GM12878 (cell line): Measurements from ENCODE around the gene ZNF629.

ENCODE experiments used
- BHLHE40 ChIP-seq, 2 experiments: fragments of 450-650 bp in 1 of 2; IDR thresholded peaks; 2 replicates each; pipeline ENCODE4 v1.6.1; 2011 to 2017; ENCODE audit warnings: low read depth in 2 of 2, borderline replicate concordance in 1 of 2, improper control_type of control experiment in 1 of 2, low read length in 1 of 2, mild to moderate bottlenecking in 1 of 2
- CTCF ChIP-seq, 3 experiments: IDR thresholded peaks in 2 of 3; conservative IDR thresholded peaks in 1 of 3; 2 replicates each; pipeline ENCODE4 v1.5.1; 2011; ENCODE audit warnings: low read depth in 3 of 3, low read length in 3 of 3, mild to moderate bottlenecking in 3 of 3, control low read depth in 2 of 3, moderate library complexity in 2 of 3, inconsistent platforms in 1 of 3, mixed read lengths in 1 of 3; ENCODE audit not compliant: control insufficient read depth in 2 of 3, insufficient read depth in 1 of 3; ENCODE audit errors: extremely low read depth in 1 of 3
- ETV6 ChIP-seq, 2 experiments: fragments of 450-650 bp in 1 of 2; IDR thresholded peaks in 1 of 2; conservative IDR thresholded peaks in 1 of 2; 2 replicates each; pipeline ENCODE4 v1.6.1; 2014; ENCODE audit warnings: antibody characterized with exemption in 1 of 2, borderline replicate concordance in 1 of 2, low read depth in 1 of 2, mild to moderate bottlenecking in 1 of 2, moderate library complexity in 1 of 2
- MYC ChIP-seq: IDR thresholded peaks from 2 replicates; pipeline ENCODE4 v1.6.1; 2011; ENCODE audit warnings: mild to moderate bottlenecking, low read length, moderate library complexity, inconsistent platforms; ENCODE audit not compliant: insufficient read depth, insufficient replicate concordance, insufficient read length, severe bottlenecking
- POLR2A ChIP-seq: IDR thresholded peaks from 2 replicates; pipeline ENCODE4 v1.6.1; 2011; ENCODE audit warnings: low read depth, mild to moderate bottlenecking, low read length
- POLR2AphosphoS5 ChIP-seq: IDR thresholded peaks from 2 replicates; pipeline ENCODE4 v1.6.1; 2011; ENCODE audit warnings: mild to moderate bottlenecking, low read length, inconsistent platforms
- SPI1 ChIP-seq: IDR thresholded peaks from 2 replicates; pipeline ENCODE4 v1.6.1; 2011; ENCODE audit warnings: low read depth, mild to moderate bottlenecking, low read length, moderate library complexity, borderline replicate concordance; ENCODE audit not compliant: insufficient read depth
- USF2 ChIP-seq: IDR thresholded peaks from 2 replicates; pipeline ENCODE4 v1.6.1; 2011; ENCODE audit warnings: low read depth, low read length, improper control_type of control experiment, borderline replicate concordance

- TF ChIP-seq MYC (no peak), USF2 (no peak), POLR2AphosphoS5 (no peak), CTCF (IDR thresholded peaks at IDR 0.05 in 2 of 3, conservative IDR thresholded peaks at IDR 0.05 in 1 of 3; ENCODE audit: control insufficient read depth in 2 of 3, extremely low read depth in 1 of 3, insufficient read depth in 1 of 3, low read depth in 3 of 3, low read length in 3 of 3) (no peak), ETV6 (conservative IDR thresholded peaks at IDR 0.05 in 1 of 2, IDR thresholded peaks at IDR 0.05 in 1 of 2; ENCODE audit: borderline replicate concordance in 1 of 2, low read depth in 1 of 2) (no peak), POLR2A (no peak), SPI1 (0 out of 2 replicates have a peak, but pooled peaks have one; percentile 9), BHLHE40 (IDR thresholded peaks at IDR 0.05; ENCODE audit: borderline replicate concordance in 1 of 2, low read depth in 2 of 2, low read length in 1 of 2) (no peak)
Measured at GRCh38 chr16:30786936-30787612, at the start of gene ZNF629.
